ENCODE data around the gene TM4SF20. TPM values are rescaled to one million over a fixed set of nuclear protein-coding genes. Genes with fewer than 3 reads are reported as not detected.

TM4SF20 gene
- total and polyA plus RNA-seq, 2 experiments from 2014 or later: not detected

DNA sequence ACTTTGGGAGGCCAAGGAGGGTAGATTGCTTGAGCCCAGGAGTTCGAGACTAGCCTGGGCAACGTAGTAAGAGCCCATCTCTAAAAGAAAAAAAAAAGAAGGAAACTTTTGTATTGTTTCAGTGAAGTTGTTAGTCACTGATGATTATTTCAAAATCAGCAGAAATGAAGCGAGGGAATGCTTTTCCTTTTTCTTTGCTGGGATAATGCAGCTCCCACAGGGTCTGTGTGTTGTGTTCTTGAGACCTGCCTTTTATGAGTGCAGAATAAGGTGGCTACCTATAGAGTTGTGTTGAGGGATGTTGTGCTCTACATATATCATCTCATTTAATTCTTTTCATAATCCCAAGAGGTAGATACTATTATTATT is 11.7 kb downstream of the TM4SF20 start (continued):
- TF ChIP-seq, protein P1, sequence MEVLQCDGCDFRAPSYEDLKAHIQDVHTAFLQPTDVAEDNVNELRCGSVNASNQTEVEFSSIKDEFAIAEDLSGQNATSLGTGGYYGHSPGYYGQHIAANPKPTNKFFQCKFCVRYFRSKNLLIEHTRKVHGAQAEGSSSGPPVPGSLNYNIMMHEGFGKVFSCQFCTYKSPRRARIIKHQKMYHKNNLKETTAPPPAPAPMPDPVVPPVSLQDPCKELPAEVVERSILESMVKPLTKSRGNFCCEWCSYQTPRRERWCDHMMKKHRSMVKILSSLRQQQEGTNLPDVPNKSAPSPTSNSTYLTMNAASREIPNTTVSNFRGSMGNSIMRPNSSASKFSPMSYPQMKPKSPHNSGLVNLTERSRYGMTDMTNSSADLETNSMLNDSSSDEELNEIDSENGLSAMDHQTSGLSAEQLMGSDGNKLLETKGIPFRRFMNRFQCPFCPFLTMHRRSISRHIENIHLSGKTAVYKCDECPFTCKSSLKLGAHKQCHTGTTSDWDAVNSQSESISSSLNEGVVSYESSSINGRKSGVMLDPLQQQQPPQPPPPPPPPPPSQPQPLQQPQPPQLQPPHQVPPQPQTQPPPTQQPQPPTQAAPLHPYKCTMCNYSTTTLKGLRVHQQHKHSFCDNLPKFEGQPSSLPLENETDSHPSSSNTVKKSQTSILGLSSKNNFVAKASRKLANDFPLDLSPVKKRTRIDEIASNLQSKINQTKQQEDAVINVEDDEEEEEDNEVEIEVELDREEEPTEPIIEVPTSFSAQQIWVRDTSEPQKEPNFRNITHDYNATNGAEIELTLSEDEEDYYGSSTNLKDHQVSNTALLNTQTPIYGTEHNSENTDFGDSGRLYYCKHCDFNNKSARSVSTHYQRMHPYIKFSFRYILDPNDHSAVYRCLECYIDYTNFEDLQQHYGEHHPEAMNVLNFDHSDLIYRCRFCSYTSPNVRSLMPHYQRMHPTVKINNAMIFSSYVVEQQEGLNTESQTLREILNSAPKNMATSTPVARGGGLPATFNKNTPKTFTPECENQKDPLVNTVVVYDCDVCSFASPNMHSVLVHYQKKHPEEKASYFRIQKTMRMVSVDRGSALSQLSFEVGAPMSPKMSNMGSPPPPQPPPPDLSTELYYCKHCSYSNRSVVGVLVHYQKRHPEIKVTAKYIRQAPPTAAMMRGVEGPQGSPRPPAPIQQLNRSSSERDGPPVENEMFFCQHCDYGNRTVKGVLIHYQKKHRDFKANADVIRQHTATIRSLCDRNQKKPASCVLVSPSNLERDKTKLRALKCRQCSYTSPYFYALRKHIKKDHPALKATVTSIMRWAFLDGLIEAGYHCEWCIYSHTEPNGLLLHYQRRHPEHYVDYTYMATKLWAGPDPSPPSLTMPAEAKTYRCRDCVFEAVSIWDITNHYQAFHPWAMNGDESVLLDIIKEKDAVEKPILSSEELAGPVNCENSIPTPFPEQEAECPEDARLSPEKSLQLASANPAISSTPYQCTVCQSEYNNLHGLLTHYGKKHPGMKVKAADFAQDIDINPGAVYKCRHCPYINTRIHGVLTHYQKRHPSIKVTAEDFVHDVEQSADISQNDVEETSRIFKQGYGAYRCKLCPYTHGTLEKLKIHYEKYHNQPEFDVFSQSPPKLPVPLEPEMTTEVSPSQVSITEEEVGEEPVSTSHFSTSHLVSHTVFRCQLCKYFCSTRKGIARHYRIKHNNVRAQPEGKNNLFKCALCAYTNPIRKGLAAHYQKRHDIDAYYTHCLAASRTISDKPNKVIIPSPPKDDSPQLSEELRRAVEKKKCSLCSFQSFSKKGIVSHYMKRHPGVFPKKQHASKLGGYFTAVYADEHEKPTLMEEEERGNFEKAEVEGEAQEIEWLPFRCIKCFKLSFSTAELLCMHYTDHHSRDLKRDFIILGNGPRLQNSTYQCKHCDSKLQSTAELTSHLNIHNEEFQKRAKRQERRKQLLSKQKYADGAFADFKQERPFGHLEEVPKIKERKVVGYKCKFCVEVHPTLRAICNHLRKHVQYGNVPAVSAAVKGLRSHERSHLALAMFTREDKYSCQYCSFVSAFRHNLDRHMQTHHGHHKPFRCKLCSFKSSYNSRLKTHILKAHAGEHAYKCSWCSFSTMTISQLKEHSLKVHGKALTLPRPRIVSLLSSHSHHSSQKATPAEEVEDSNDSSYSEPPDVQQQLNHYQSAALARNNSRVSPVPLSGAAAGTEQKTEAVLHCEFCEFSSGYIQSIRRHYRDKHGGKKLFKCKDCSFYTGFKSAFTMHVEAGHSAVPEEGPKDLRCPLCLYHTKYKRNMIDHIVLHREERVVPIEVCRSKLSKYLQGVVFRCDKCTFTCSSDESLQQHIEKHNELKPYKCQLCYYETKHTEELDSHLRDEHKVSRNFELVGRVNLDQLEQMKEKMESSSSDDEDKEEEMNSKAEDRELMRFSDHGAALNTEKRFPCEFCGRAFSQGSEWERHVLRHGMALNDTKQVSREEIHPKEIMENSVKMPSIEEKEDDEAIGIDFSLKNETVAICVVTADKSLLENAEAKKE (CRISPR knock-in tag; IDR thresholded peaks at IDR 0.05): no peak
- TF ChIP-seq STAT1 (IDR thresholded peaks at IDR 0.05; ENCODE audit: unreplicated experiment) (no peak), EZH2 (IDR thresholded peaks at IDR 0.05; ENCODE audit: low read depth, unreplicated experiment) (no peak), NANOG (IDR thresholded peaks at IDR 0.05; ENCODE audit: borderline replicate concordance) (no peak), POLR2AphosphoS5 (IDR thresholded peaks at IDR 0.05; ENCODE audit: low read depth) (no peak), ZNF114 (CRISPR knock-in tag; IDR thresholded peaks at IDR 0.05) (no peak), ZNF331 (CRISPR knock-in tag; IDR thresholded peaks at IDR 0.05; ENCODE audit: low read depth) (no peak)

DNA sequence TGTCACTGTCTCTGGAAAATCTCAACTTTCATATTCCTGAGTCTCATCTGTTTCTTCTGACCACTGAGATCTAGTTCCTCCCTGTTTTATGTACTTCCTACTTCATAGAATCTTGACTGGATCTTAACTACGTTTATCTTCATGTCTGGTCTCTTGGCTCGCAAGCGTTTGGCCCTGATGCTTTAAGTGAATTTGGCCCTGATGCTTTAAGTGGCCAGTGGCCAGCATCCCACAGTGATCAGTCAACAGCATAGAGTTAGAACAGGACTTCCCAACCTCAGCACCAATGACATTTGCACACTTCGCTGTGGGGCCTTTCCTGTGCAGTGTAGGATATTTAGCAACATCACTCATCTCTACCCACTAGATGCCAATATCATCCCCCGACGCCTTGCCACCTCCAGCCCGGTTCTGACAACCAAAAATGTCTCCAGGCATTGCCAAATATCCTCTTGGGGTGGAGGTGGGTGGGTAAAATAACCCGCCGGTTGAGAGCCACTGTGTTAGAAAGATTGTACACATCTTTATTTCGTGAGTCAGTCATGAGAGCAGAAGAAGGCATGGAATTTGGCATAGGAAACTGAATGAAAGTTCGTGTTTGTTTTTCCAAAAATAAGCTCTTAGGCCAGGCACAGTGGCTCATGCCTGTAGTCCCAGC is 12.2 kb downstream of the TM4SF20 start:
- H3K4me2 ChIP-seq: no peak overlapping the region
- H4K20me1 ChIP-seq (replicated peaks; ENCODE audit: insufficient read depth): no peaks in the 10 kb centered on the region
- H3K9me2 ChIP-seq (ENCODE audit: insufficient read depth): no peaks in the 10 kb centered on the region
- no peak overlapping the region for H3K27ac ChIP-seq (ENCODE audit: low read depth)
- Mint-ChIP-seq H3K9me3 (no peaks in the 10 kb centered on the region; the same call in 2 of the 3 replicates), H3K4me1 (no peaks in the 10 kb centered on the region), H3K27ac (no peak overlapping the region), H3K36me3 (ENCODE audit: low read depth) (no peaks in the 10 kb centered on the region), H3K27me3 (ENCODE audit: insufficient read depth, low read depth, poor library complexity) (no peaks in the 10 kb centered on the region), H3K4me3 (no peak overlapping the region)
- no peak overlapping the region for H3K4me3 ChIP-seq
- no peaks in the 10 kb centered on the region for H3K79me2 ChIP-seq (replicated peaks; ENCODE audit: insufficient read depth)
- no peaks in the 10 kb centered on the region for H3K4me1 ChIP-seq (ENCODE audit: insufficient read depth)
- no peak for DNase-seq (ENCODE audit: low spot score)
- no peak overlapping the region for H2AFZ ChIP-seq
- H3K36me3 ChIP-seq (ENCODE audit: insufficient read depth): no peaks in the 10 kb centered on the region
- H3K27me3 ChIP-seq (ENCODE audit: insufficient read depth): no peaks in the 10 kb centered on the region
- no peaks in the 10 kb centered on the region for H3F3A ChIP-seq (replicated peaks; ENCODE audit: low read depth)
- no peak for ATAC-seq
- TF ChIP-seq, protein P2, sequence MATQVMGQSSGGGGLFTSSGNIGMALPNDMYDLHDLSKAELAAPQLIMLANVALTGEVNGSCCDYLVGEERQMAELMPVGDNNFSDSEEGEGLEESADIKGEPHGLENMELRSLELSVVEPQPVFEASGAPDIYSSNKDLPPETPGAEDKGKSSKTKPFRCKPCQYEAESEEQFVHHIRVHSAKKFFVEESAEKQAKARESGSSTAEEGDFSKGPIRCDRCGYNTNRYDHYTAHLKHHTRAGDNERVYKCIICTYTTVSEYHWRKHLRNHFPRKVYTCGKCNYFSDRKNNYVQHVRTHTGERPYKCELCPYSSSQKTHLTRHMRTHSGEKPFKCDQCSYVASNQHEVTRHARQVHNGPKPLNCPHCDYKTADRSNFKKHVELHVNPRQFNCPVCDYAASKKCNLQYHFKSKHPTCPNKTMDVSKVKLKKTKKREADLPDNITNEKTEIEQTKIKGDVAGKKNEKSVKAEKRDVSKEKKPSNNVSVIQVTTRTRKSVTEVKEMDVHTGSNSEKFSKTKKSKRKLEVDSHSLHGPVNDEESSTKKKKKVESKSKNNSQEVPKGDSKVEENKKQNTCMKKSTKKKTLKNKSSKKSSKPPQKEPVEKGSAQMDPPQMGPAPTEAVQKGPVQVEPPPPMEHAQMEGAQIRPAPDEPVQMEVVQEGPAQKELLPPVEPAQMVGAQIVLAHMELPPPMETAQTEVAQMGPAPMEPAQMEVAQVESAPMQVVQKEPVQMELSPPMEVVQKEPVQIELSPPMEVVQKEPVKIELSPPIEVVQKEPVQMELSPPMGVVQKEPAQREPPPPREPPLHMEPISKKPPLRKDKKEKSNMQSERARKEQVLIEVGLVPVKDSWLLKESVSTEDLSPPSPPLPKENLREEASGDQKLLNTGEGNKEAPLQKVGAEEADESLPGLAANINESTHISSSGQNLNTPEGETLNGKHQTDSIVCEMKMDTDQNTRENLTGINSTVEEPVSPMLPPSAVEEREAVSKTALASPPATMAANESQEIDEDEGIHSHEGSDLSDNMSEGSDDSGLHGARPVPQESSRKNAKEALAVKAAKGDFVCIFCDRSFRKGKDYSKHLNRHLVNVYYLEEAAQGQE (IDR thresholded peaks at IDR 0.05; ENCODE audit: unreplicated experiment): no peak
- TF ChIP-seq, protein P3, sequence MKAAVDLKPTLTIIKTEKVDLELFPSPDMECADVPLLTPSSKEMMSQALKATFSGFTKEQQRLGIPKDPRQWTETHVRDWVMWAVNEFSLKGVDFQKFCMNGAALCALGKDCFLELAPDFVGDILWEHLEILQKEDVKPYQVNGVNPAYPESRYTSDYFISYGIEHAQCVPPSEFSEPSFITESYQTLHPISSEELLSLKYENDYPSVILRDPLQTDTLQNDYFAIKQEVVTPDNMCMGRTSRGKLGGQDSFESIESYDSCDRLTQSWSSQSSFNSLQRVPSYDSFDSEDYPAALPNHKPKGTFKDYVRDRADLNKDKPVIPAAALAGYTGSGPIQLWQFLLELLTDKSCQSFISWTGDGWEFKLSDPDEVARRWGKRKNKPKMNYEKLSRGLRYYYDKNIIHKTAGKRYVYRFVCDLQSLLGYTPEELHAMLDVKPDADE (IDR thresholded peaks at IDR 0.05): no peak
- TF ChIP-seq EZH2phosphoT487 (IDR thresholded peaks at IDR 0.05; ENCODE audit: unreplicated experiment) (no peak), STAT1 (IDR thresholded peaks at IDR 0.05; ENCODE audit: unreplicated experiment) (no peak), POLR2AphosphoS5 (IDR thresholded peaks at IDR 0.05; ENCODE audit: low read depth) (no peak), ZNF114 (CRISPR knock-in tag; IDR thresholded peaks at IDR 0.05) (no peak), CREB1 (CRISPR knock-in tag; IDR thresholded peaks at IDR 0.05; ENCODE audit: low read depth) (no peak)
- TF ChIP-seq, protein P4, sequence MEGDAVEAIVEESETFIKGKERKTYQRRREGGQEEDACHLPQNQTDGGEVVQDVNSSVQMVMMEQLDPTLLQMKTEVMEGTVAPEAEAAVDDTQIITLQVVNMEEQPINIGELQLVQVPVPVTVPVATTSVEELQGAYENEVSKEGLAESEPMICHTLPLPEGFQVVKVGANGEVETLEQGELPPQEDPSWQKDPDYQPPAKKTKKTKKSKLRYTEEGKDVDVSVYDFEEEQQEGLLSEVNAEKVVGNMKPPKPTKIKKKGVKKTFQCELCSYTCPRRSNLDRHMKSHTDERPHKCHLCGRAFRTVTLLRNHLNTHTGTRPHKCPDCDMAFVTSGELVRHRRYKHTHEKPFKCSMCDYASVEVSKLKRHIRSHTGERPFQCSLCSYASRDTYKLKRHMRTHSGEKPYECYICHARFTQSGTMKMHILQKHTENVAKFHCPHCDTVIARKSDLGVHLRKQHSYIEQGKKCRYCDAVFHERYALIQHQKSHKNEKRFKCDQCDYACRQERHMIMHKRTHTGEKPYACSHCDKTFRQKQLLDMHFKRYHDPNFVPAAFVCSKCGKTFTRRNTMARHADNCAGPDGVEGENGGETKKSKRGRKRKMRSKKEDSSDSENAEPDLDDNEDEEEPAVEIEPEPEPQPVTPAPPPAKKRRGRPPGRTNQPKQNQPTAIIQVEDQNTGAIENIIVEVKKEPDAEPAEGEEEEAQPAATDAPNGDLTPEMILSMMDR (conservative IDR thresholded peaks at IDR 0.05; ENCODE audit: low read depth in 2 of 2): no peak
